H9 (cell line): ENCODE results near the gene SPATA3. TPM values are rescaled to one million over a fixed set of nuclear protein-coding genes. Genes with fewer than 3 reads are reported as not detected.

ENCODE experiments used
- DNase-seq: peaks from one replicate; pipeline ENCODE4 v3.0.0-alpha.2; 2017
- H2AFZ ChIP-seq: one replicate; pipeline ENCODE4 v1.6.1; 2013; ENCODE audit warnings: mild to moderate bottlenecking, low read length, control low read depth, moderate library complexity
- H2AK5ac ChIP-seq: 2 replicates; pipeline ENCODE4 v1.6.1; 2013; ENCODE audit warnings: low read length, control low read depth, mixed read lengths; ENCODE audit not compliant: insufficient read length
- H2BK120ac ChIP-seq: one replicate; pipeline ENCODE4 v1.6.1; 2013; ENCODE audit warnings: low read depth, mild to moderate bottlenecking, low read length, control low read depth, inconsistent platforms; ENCODE audit not compliant: poor library complexity, severe bottlenecking
- H2BK12ac ChIP-seq: 2 replicates; pipeline ENCODE4 v1.6.1; 2013; ENCODE audit warnings: low read length, control low read depth, mixed read lengths, low read depth; ENCODE audit not compliant: insufficient read length
- H2BK15ac ChIP-seq: 2 replicates; pipeline ENCODE4 v1.6.1; 2013; ENCODE audit warnings: low read depth, low read length, control low read depth
- H2BK20ac ChIP-seq: one replicate; pipeline ENCODE4 v1.6.1; 2013; ENCODE audit warnings: low read depth, mild to moderate bottlenecking, low read length, control low read depth, inconsistent platforms; ENCODE audit not compliant: poor library complexity, severe bottlenecking
- H2BK5ac ChIP-seq: 2 replicates; pipeline ENCODE4 v1.6.1; 2013; ENCODE audit warnings: low read length, control low read depth, mixed read lengths; ENCODE audit not compliant: insufficient read length
- H3K14ac ChIP-seq: 2 replicates; pipeline ENCODE4 v1.6.1; 2013; ENCODE audit warnings: low read length, control low read depth; ENCODE audit not compliant: insufficient read depth
- H3K18ac ChIP-seq: 2 replicates; pipeline ENCODE4 v1.6.1; 2013; ENCODE audit warnings: low read depth, mild to moderate bottlenecking, mixed read lengths, low read length, control low read depth; ENCODE audit not compliant: insufficient read length
- H3K23ac ChIP-seq: 2 replicates; pipeline ENCODE4 v1.6.1; 2013; ENCODE audit warnings: low read length, control low read depth, mixed read lengths, low read depth; ENCODE audit not compliant: insufficient read length
- H3K23me2 ChIP-seq: 2 replicates; pipeline ENCODE4 v1.6.1; 2013; ENCODE audit warnings: low read depth, mild to moderate bottlenecking, mixed read lengths, low read length, control low read depth; ENCODE audit not compliant: insufficient read length, poor library complexity, severe bottlenecking
- H3K27ac ChIP-seq: 2 replicates; pipeline ENCODE4 v1.5.1; 2013; ENCODE audit warnings: low read length, control low read depth, mixed read lengths, low read depth; ENCODE audit not compliant: insufficient read length
- H3K27me3 ChIP-seq: 2 replicates; pipeline ENCODE4 v1.6.1; 2013; ENCODE audit warnings: low read length, control low read depth, inconsistent platforms; ENCODE audit not compliant: insufficient read depth
- H3K4ac ChIP-seq: 2 replicates; pipeline ENCODE4 v1.6.1; 2013; ENCODE audit warnings: low read depth, mild to moderate bottlenecking, control low read depth, inconsistent platforms, low read length, moderate library complexity
- H3K4me1 ChIP-seq: 2 replicates; pipeline ENCODE4 v1.6.1; 2013; ENCODE audit warnings: low read length, control low read depth, inconsistent platforms; ENCODE audit not compliant: insufficient read depth
- H3K4me2 ChIP-seq: 2 replicates; pipeline ENCODE4 v1.6.1; 2013; ENCODE audit warnings: low read length, control low read depth, mixed read lengths; ENCODE audit not compliant: insufficient read length, insufficient read depth
- H3K56ac ChIP-seq: 2 replicates; pipeline ENCODE4 v1.6.1; 2013; ENCODE audit warnings: low read depth, mild to moderate bottlenecking, mixed read lengths, low read length, control low read depth; ENCODE audit not compliant: insufficient read length
- H3K79me1 ChIP-seq: 2 replicates; pipeline ENCODE4 v1.6.1; 2013; ENCODE audit warnings: low read depth, mild to moderate bottlenecking, moderate library complexity, low read length, control low read depth, inconsistent platforms; ENCODE audit not compliant: insufficient read depth, poor library complexity, severe bottlenecking
- H3K79me2 ChIP-seq: 2 replicates; pipeline ENCODE4 v1.6.1; 2013; ENCODE audit warnings: low read length, control low read depth, inconsistent platforms; ENCODE audit not compliant: insufficient read depth
- H3K9ac ChIP-seq: 2 replicates; pipeline ENCODE4 v1.6.1; 2013; ENCODE audit warnings: low read length, control low read depth, mixed read lengths; ENCODE audit not compliant: insufficient read length; ENCODE audit errors: extremely low read depth
- H3K9me3 ChIP-seq: one replicate; pipeline ENCODE4 v1.6.1; 2013; ENCODE audit warnings: low read depth, low read length, inconsistent platforms; ENCODE audit not compliant: control insufficient read depth
- H3T11ph ChIP-seq: one replicate; pipeline ENCODE4 v1.6.1; 2013; ENCODE audit warnings: mild to moderate bottlenecking, low read length, control low read depth, inconsistent platforms
- H4K20me1 ChIP-seq: one replicate; pipeline ENCODE4 v1.6.1; 2013; ENCODE audit not compliant: control insufficient read depth, insufficient read length, insufficient read depth
- H4K5ac ChIP-seq: 2 replicates; pipeline ENCODE4 v1.6.1; 2013; ENCODE audit warnings: low read depth, mild to moderate bottlenecking, mixed read lengths, low read length, control low read depth; ENCODE audit not compliant: insufficient read length
- H4K8ac ChIP-seq: replicated peaks from 2 replicates; pipeline ENCODE4 v1.6.1; 2013; ENCODE audit warnings: low read length, control low read depth, mixed read lengths, low read depth; ENCODE audit not compliant: insufficient read length
- H4K91ac ChIP-seq: 2 replicates; pipeline ENCODE4 v1.6.1; 2013; ENCODE audit warnings: low read depth, mild to moderate bottlenecking, moderate library complexity, mixed read lengths, low read length, control low read depth; ENCODE audit not compliant: insufficient read length
- H3K27ac Mint-ChIP-seq, 3 experiments: 2 replicates in 2 of 3; 3 replicates in 1 of 3; pipeline ENCODE4 v1.8.0; 2020 to 2021; ENCODE audit warnings: mixed read lengths in 3 of 3, mild to moderate bottlenecking in 1 of 3, moderate library complexity in 1 of 3
- H3K27me3 Mint-ChIP-seq: 2 replicates; pipeline ENCODE4 v1.8.0; 2021; ENCODE audit warnings: low read depth, mild to moderate bottlenecking, moderate library complexity, mixed read lengths
- H3K36me3 Mint-ChIP-seq, 3 experiments: 2 replicates in 2 of 3; 3 replicates in 1 of 3; pipeline ENCODE4 v1.8.0; 2020 to 2021; ENCODE audit warnings: low read depth in 3 of 3, mixed read lengths in 3 of 3; ENCODE audit not compliant: insufficient read depth in 1 of 3
- H3K4me1 Mint-ChIP-seq, 2 experiments: 2 replicates each; pipeline ENCODE4 v1.8.0; 2020; ENCODE audit warnings: mixed read lengths in 2 of 2
- H3K4me3 Mint-ChIP-seq, 2 experiments: 2 replicates in 1 of 2; 3 replicates in 1 of 2; pipeline ENCODE4 v1.8.0; 2020 to 2021; ENCODE audit warnings: mild to moderate bottlenecking in 2 of 2, mixed read lengths in 2 of 2, moderate library complexity in 1 of 2
- H3K9me3 Mint-ChIP-seq, 2 experiments: 2 replicates in 1 of 2; 3 replicates in 1 of 2; pipeline ENCODE4 v1.8.0; 2020; ENCODE audit warnings: mild to moderate bottlenecking in 2 of 2, mixed read lengths in 2 of 2, moderate library complexity in 1 of 2
- CTCF ChIP-seq: fragments of 200-600 bp; sonication (generic); conservative IDR thresholded peaks from 3 replicates; pipeline ENCODE4 v1.8.0; 2021; ENCODE audit warnings: antibody characterized with exemption, mild to moderate bottlenecking
- total RNA-seq: library from RNA; stranded (reverse); gene quantifications from 2 replicates; pipeline ENCODE4 v1.2.1, GENCODE V29; 2021

Gene SPATA3
- total RNA-seq, 1 experiment from 2014 or later, result not detected

GRCh38 chr2:230954746-230955145, 41.2 kb upstream of the SPATA3 start:
- Histone ChIP-seq H2AK5ac (no peak overlapping the region), H2BK20ac (no peak overlapping the region)
- TF ChIP-seq CTCF, result no peak

More at GRCh38 chr2:230954746-230955145, 41.2 kb upstream of the SPATA3 start:
- no peak overlapping the region for H2BK12ac ChIP-seq
- no peak overlapping the region for H2AFZ ChIP-seq
- no peak overlapping the region for H3K9ac ChIP-seq
- no peaks in the 10 kb centered on the region for H3K79me1 ChIP-seq
- H3K27me3 Mint-ChIP-seq, result peaks cover 33% of the 10 kb centered on the region
- no peak overlapping the region for H3K14ac ChIP-seq
- no peak overlapping the region for H3K4ac ChIP-seq
- H4K91ac ChIP-seq, result no peak overlapping the region
- no peak overlapping the region for H4K8ac ChIP-seq
- H3K18ac ChIP-seq, result no peak overlapping the region
- peaks cover 5% of the 10 kb centered on the region for H3K23me2 ChIP-seq
- no peak overlapping the region for H3K4me3 Mint-ChIP-seq
- H3K79me2 ChIP-seq, result no peaks in the 10 kb centered on the region
- H3K9me3 Mint-ChIP-seq, result peaks cover 1 to 2% of the 10 kb centered on the region in 2 experiments; a peak in 1 of 5 replicates
- peaks cover 0 to 1% (median 0%) of the 10 kb centered on the region in 3 experiments; a peak in 1 of 7 replicates for H3K36me3 Mint-ChIP-seq
- H3K27me3 ChIP-seq, result no peaks in the 10 kb centered on the region; the same call in 1 of the 2 replicates
- no peak overlapping the region for H3K4me2 ChIP-seq
- DNase-seq, result no peak
- H2BK5ac ChIP-seq, result no peak overlapping the region
- H3K56ac ChIP-seq, result no peak overlapping the region
- no peaks in the 10 kb centered on the region for H4K20me1 ChIP-seq
- no peak overlapping the region for H3K27ac ChIP-seq
- H3K9me3 ChIP-seq, result no peaks in the 10 kb centered on the region
- H3K27ac Mint-ChIP-seq, result 0 out of 7 replicates have a peak overlapping the region, but pooled peaks of 1 of the 3 experiments have one; percentile 11
- no peak overlapping the region for H2BK120ac ChIP-seq
- no peaks in the 10 kb centered on the region for H3K4me1 ChIP-seq
- H4K5ac ChIP-seq, result no peak overlapping the region
- no peak overlapping the region for H2BK15ac ChIP-seq
- H3K4me1 Mint-ChIP-seq, result peaks cover 20 to 25% of the 10 kb centered on the region in 2 experiments
- no peak overlapping the region for H3T11ph ChIP-seq
- H3K23ac ChIP-seq, result no peak overlapping the region
